ENCODE results near the gene EPS8L3. TPM values are rescaled to one million over a fixed set of nuclear protein-coding genes. Genes with fewer than 3 reads are reported as not detected.
"Not testable (repeated sequence)": the region's sequence is repeated elsewhere in the genome, so short reads cannot be mapped to it uniquely, and the experiment has no call there.

Gene EPS8L3
- total RNA-seq, 1 donor from 2014 or later, result not detected

DNA sequence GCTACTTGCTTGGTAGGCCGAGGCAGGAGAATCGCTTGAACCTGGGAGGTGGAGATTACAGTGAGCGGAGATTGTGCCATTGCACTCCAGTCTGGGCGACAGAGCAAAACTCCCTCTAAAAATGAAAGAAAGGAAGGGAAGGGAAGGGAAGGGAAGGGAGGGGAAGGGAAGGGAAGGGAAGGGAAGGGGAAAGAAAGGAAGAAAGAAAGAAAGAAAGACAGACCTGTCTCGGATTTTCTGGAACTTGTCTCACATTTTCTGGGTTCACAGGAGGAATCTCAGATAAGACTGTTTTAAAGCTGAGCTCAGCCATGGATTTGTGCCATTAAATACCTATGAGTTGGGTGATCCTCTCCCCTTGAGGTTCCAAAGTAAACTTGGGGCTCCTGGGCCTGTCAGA is 38.8 kb downstream of the EPS8L3 start:
- DNase-seq (ENCODE audit: low spot score), result no peak
- intact Hi-C loops (cut with DNase I), result loop anchor here (2.0 kb wide), 1 partner anchor 56 kb away; the partner anchor contains the start of gene GSTM2
- no peak for ATAC-seq

DNA sequence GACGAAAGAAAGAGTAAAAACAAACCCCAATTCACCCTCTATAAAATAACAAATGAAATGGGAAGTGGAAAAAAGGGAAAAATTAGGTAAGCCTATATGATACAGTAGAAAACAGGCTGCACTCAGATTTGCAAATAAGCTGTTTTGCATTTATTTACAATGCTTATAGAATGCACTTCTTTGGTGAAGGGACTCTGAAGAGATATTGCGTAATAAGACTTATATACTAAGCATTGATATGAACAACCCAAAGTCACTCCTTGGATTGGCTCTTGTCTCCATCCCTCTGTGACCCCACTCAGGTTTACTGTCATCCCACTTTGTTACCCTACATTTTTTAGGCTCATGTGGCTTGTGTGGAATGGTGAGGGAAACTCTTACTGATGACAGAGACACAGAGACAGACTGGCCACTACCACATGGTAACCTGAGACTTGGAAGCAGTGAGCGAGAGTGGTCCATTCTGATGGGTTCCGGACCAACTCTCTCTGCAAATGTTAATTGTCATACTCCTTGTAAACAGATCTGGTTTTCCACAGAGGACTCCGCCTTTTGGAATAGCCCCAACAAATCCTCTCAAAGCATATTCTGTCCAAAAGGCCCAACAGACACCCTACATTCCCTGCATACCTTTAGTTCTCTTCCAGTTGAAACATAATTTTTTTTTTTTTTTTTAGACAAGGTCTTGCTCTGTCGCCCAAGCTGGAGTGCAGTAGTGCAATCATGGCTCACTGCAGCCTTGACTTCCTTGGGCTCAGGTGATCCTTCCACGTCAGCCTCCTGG is 40.6 kb downstream of the EPS8L3 start:
- DNase-seq (ENCODE audit: low spot score), result no peak
- intact Hi-C loops (cut with DNase I), result no loop called here
- no peak for ATAC-seq

DNA sequence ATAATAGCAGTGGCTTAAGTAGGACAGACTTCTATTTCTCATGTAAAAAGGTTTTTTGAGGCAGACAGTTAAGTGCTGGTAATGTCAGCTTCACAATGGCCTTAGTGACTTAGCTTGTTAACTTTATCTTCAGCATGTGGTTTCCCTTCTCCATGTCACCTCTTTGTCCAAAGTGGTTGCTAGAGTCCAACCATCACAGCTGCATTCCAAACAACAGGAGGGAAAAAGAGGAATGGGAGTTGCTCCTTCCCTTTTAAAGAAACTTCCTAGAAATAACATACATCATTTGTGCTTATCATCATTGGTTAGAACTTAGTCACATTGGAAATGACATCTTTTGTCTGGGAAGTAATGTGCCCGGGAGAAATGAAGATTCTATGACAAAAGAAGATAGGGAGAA is 41.8 kb downstream of the EPS8L3 start:
- intact Hi-C loops (cut with DNase I), result no loop called here
- DNase-seq (ENCODE audit: low spot score) (no peak), ATAC-seq (no peak)

DNA sequence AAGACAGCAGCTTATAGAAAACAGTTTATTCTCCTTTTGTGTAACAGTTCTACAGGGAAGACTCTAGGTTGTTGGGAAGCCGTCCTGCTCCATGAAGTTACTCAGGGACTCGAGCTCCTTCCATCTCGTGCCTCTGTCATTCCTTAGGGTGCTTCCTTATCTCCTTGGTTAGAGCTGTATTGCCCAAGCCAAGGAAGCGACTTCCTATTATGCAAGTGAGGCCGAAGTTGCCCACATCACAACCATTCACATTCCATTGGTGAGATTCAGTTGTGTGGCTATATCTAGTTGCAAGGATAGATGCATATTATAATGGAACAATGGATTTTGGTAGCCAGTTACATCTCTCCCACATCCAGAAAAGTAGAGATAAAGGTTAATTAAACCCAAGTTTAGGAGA is 42.7 kb downstream of the EPS8L3 start:
- no peak for DNase-seq (ENCODE audit: low spot score)
- ATAC-seq, result no peak
- intact Hi-C loops (cut with DNase I), result no loop called here

DNA sequence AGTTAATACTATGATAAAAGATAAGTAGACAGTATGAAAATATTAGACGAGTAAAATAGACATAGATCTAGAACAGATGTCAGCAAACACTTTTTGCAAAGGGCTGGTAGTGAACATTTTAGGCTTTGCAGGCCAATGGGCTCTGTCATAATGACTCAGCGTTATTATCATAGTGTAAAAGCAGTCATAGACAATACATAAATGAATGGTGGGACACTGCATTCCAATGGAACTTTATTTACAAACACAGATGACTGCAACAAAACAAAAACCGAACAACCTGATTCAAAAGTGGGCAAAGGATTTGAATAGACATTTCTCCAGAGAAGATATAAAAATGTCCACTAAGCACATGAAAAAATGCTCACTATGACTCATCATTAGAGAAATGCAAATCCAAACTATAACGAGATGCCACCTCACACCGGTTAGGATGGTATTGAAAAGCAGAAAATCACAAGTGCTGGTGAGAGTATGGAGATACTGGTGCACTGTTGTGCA is 44.3 kb downstream of the EPS8L3 start:
- intact Hi-C loops (cut with DNase I), result no loop called here
- DNase-seq (ENCODE audit: low spot score), result no peak
- ATAC-seq, result no peak

DNA sequence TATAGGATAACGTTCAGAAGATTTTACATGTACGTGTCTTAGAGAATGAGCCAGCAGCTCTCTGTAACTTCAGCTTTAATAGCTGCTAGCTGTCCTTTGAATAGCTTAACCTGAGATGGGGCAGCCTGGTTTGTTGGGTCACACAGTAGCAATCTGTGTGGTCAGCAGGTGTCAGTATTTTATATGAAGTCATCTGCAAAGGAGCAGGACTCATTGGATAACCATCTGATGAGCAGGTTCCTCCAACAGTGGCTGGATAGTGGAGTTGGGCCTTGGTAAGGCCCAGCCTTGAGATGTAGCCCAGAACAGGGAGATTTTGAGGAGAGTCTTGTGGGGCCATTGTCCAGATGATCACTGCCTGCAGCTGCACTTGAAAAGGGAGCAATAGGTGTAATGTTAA is 45.2 kb downstream of the EPS8L3 start:
- intact Hi-C loops (cut with DNase I), result no loop called here
- ATAC-seq (no peak), DNase-seq (ENCODE audit: low spot score) (no peak)

DNA sequence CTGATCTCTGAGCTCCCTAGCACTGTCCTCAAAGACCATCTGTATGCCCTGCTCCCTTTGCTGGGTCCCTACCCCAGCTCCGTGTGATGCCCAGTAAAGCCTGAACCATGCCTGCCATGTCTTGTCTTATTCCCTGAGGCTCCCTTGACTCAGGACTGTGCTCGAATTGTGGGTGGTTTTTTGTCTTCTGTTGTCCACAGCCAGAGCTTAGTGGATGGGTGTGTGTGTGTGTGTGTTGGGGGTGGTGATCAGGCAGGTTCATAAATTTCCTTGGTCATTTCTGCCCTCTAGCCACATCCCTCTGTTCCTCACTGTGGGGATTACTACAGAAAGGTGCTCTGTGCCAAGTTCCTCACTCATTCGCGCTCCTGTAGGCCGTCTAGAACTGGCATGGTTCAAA is 46.0 kb downstream of the EPS8L3 start:
- intact Hi-C loops (cut with DNase I), result no loop called here
- ATAC-seq (no peak), DNase-seq (ENCODE audit: low spot score) (no peak)

DNA sequence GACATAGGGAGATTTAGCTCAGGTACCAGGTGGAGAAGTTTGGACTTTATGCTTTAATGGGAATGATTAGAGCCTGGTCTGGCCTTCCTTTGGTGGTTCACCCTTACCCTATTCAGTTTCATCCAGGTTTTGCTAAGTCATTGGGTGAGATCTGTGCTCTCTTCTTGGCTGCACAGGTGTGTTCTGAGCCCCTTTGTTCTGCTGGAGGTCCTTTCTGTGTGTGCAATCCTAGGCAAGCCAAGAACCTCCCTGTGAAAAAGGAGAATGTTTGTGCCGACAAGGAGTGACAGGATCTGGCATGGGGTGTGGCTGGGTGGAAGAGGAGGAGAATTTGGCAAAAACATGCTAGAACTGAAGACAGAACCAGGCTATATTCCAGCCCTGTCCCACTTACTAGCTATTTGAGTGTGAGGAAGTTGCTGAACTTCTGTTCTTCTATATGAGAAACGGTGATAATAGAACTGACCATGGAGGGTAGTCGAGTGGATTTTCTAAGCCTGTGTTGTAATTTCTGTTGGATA is 47.1 kb downstream of the EPS8L3 start:
- DNase-seq (ENCODE audit: low spot score) (no peak), ATAC-seq (peak; percentile 59)
- intact Hi-C loops (cut with DNase I), result no loop called here

DNA sequence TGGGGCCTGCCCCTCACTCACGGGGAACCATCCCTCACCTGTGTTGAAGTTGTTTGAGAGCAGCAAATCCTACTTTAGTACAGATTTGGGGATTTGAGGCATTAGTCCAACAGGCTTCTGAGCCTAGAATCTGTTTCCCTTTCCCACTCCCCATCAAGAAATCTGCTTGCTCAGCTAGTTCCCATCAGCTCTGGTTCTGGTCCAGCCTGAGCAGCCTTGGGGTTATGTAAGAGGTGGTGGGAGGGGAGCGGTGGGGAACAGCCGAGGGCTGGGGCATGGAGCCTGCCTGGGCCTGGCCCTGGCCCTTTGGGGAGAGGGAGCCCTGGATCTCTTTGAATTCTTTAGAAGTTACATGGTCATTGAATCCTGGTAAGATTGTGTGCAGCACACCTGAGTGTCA is 47.6 kb downstream of the EPS8L3 start:
- ATAC-seq (peak; percentile 32), DNase-seq (ENCODE audit: low spot score) (no peak)
- intact Hi-C loops (cut with DNase I), result no loop called here

DNA sequence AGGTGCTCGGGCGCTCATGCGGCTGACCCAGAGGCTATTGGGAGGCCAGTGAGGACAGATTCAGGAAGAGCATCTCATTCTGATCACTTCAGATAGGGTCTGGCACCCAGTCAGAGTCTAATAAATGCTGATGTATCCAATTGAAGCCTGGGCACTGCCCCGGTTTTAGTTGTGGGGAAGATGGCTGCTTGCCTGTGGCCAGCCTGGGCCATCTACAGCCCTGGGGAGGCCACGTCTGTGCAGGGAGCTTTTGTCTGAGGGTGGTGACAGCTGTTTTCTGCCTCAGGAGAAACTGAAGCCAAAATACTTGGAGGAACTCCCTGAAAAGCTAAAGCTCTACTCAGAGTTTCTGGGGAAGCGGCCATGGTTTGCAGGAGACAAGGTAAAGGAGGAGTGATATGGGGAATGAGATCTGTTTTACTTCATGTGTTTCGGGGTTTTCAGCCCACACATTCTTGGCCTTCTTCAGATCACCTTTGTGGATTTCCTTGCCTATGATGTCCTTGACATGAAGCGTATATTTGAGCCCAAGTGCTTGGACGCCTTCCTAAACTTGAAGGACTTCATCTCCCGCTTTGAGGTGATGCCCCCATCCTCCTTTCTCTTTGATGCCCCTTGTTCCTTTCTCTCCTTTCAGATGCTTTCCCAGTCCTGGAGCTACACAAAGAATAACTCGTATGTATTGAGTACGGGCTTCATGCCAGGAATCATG is 48.9 kb downstream of the EPS8L3 start:
- DNase-seq (ENCODE audit: low spot score) (no peak), ATAC-seq (no peak)
- intact Hi-C loops (cut with DNase I), result no loop called here

DNA sequence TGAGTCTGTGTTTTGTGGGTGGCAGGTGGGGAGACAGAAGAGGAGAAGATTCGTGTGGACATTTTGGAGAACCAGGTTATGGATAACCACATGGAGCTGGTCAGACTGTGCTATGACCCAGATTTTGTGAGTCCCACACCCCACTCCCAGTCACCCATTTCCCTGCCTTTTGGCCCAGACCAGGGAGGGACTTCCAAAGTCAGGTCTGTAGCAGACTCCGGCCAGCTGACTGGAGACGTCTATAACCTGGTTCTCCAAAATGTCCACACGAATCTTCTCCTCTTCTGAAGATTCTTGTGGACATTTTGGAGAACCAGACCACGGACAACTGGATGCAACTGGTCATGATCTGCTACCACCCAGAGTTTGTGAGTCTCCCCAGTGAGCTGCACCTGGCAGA is 50.1 kb downstream of the EPS8L3 start:
- DNase-seq (ENCODE audit: low spot score) (no peak), ATAC-seq (no peak)
- intact Hi-C loops (cut with DNase I), result no loop called here

DNA sequence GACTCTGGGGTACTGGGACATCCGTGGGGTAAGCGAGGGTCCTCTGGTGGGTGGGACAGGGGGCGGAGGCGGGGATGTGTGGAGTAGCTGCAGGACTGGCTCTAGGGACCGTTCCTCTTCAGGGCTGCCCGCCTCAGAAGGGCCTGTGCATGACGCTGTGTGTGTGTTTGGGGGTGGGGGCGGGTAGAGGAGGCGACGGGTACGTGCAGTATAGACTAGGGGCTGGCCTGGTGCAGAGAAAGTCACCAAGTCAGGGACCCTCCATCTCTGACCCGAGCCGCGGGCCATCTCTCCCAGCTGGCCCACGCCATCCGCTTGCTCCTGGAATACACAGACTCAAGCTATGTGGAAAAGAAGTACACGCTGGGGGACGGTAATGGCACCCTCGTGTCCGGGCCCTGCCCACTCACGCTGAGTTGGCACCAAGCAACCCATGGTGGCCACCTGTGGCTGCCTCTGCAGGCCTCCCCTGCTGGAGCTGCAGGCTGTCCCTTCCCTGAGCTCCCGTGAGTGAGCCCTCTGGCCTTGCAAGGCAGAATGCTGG is 51.3 kb downstream of the EPS8L3 start:
- intact Hi-C loops (cut with DNase I), result no loop called here
- DNase-seq (ENCODE audit: low spot score), result no peak
- peak; percentile 56 for ATAC-seq

DNA sequence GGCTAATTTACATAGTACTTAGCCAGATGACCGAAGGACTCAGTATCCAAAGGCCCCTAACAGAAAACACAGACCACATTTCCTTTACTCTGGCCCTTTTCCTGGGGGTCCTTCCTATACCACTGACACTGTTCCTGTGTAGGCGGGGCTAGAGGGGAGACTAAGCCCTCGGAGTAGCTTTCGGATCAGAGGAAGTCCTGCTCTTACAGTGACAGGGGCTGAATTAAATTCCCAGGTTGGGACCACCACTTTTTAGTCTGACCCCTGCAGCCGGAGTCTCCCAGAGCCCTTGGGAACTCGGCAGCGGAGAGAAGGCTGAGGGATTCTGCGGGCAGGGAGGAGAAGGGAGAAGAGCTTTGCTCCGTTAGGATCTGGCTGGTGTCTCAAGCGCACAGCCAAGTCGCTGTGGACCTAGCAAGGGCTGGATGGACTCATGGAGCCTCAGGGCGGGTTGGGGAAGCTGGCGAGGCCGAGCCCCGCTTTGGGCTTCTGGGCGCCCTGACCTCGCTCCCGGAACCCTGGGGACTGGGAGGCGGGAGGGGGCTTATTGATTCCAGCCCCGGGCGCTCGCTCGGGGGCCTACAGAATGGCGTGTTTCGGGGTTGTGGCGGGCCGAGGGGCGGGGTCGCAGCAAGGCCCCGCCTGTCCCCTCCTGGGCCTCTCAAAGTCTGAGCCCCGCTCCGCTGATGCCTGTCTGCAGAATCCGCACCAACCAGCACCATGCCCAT is 52.0 kb downstream of the EPS8L3 start, which contains the start of gene GSTM5:
Gene GSTM5 (plus strand): TSS at position 659 of the 728 bp plus-strand sequence. CDS start 62 bp downstream, at position 721.
- peak; percentile 91 for ATAC-seq
- intact Hi-C loops (cut with DNase I); DNase-seq (ENCODE audit: low spot score): not testable (repeated sequence)

DNA sequence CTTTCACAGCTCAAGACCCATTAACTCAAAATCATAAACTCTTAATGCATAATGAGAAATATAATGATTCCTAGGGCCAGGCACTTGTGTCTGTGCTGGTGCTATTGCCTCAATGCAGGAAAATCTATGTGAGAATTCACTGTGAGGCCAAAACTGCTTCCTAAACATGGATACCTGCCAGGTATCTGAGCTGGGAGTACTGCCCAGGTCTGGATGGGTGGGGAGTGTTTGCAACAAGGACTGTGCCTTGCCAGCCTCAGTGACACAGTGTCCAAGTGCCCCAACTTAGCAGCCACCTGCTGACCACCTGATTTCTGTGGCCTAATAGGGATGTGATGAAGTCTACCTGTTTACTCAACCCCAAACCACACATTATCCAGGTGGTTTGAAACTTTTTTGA is 53.9 kb downstream of the EPS8L3 start:
- intact Hi-C loops (cut with DNase I); DNase-seq (ENCODE audit: low spot score); ATAC-seq: not testable (repeated sequence)

DNA sequence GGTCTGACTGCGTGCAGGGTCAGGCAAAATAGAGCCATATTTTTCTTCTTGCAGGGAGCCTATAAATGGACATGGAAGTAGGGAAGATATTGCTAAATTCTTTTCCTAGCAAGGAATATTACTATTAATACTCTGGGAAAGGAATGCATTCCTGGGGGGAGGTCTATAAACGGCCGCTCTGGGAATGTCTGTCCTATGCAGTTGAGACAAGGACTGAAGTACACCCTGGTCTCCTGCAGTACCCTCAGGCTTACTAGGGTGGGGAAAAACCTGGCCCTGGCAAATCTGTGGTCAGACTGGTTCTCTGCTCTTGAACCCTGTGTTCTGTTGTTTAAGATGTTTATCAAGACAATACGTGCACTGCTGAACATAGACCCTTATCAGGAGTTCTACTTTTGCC is 54.8 kb downstream of the EPS8L3 start:
- DNase-seq (ENCODE audit: low spot score); ATAC-seq; intact Hi-C loops (cut with DNase I): not testable (repeated sequence)

DNA sequence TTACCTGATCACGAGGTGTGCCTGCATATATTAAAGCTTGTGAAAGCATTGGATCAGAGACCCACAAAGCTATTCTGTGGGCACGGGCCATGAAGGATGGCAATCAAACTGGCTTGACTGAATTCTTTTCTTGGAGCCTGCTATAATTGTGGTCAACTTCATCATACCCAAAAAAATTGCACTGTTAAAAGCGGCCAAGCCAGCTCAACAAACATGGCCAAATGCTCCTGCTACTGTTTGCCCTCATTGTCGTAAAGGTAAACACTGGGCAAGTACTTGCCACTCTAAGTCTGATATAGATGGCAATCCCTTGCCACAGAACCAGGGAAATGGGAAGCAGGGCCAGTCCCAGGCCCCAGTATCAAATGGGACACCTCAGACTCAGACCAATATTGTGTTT is 58.3 kb downstream of the EPS8L3 start:
- ATAC-seq (no peak), DNase-seq (ENCODE audit: low spot score) (no peak)
- intact Hi-C loops (cut with DNase I), result no loop called here

DNA sequence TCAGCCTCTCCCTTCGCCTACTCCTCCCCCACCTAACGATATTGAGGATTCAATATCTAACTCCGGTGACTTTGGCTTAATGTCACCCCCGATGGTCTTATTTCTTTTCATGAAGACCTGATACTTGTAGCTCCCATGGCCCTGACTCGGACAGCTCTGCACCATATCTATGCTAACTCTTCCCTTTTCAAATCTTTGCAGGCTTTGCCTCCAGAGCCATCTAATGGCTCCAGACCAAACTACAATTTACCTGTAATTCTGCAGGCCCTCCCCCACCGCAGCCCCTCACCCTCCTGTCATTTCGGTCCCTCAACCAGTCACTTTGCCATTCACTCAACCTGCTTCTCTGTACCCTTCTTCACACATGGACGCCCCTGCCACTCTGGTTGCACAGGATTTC is 59.5 kb downstream of the EPS8L3 start:
- ATAC-seq (no peak), DNase-seq (ENCODE audit: low spot score) (no peak)
- intact Hi-C loops (cut with DNase I), result no loop called here

DNA sequence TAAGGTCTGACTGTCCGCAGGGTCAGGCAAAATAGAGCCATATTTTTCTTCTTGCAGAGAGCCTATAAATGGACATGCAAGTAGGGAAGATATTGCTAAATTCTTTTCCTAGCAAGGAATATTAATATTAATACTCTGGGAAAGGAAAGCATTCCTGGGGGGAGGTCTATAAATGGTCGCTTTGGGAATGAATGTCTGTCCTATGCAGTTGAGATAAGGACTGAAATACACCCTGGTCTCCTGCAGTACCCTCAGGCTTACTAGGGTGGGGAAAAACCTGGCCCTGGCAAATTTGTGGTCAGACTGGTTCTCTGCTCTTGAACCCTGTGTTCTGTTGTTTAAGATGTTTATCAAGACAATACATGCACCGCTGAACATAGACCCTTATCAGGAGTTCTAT is 60.8 kb downstream of the EPS8L3 start:
- DNase-seq (ENCODE audit: low spot score); intact Hi-C loops (cut with DNase I); ATAC-seq: not testable (repeated sequence)

All from sciatic nerve (tissue), 2 donors.